Measurements from ENCODE around the gene TOX2.

Gene TOX2

GRCh38 chr20:43937591-43937990, 22.9 kb downstream of the TOX2 start:
- Histone ChIP-seq H3K4me1 (ENCODE audit: control insufficient read depth in 5 of 5, insufficient read depth in 5 of 5, low read length in 5 of 5) (peaks cover 29 to 65% (median 47%) of the 10 kb centered on the region in 5 donors), H3K27me3 (ENCODE audit: control insufficient read depth in 5 of 5, insufficient read depth in 4 of 5, low read length in 5 of 5) (no peaks in the 10 kb centered on the region), H3K9ac (ENCODE audit: low read length in 5 of 5) (no peak overlapping the region), H3K27ac (ENCODE audit: low read depth, low read length) (peak overlapping the region; percentile 65), H3K36me3 (ENCODE audit: control insufficient read depth in 5 of 5, insufficient read depth in 5 of 5, low read length in 5 of 5) (no peaks in the 10 kb centered on the region), H3K4me3 (ENCODE audit: low read depth in 1 of 5, low read length in 5 of 5) (no peak overlapping the region), H3K9me3 (ENCODE audit: control insufficient read depth in 5 of 5, low read length in 5 of 5) (no peaks in the 10 kb centered on the region)

GRCh38 chr20:43938017-43938655, 23.5 kb downstream of the TOX2 start:
- H3K9me3 ChIP-seq (ENCODE audit: control insufficient read depth in 5 of 5, low read length in 5 of 5): no peaks in the 10 kb centered on the region
- peak overlapping the region; percentile 65 for H3K27ac ChIP-seq (ENCODE audit: low read depth, low read length)
- H3K9ac ChIP-seq (ENCODE audit: low read length in 5 of 5): no peak overlapping the region
- no peaks in the 10 kb centered on the region for H3K36me3 ChIP-seq (ENCODE audit: control insufficient read depth in 5 of 5, insufficient read depth in 5 of 5, low read length in 5 of 5)
- H3K4me3 ChIP-seq (ENCODE audit: low read depth in 1 of 5, low read length in 5 of 5): peak overlapping the region in 1 of 5 donors; percentile 6
- H3K27me3 ChIP-seq (ENCODE audit: control insufficient read depth in 5 of 5, insufficient read depth in 4 of 5, low read length in 5 of 5): no peaks in the 10 kb centered on the region
- peaks cover 29 to 69% (median 48%) of the 10 kb centered on the region in 5 donors for H3K4me1 ChIP-seq (ENCODE audit: control insufficient read depth in 5 of 5, insufficient read depth in 5 of 5, low read length in 5 of 5)

DNA sequence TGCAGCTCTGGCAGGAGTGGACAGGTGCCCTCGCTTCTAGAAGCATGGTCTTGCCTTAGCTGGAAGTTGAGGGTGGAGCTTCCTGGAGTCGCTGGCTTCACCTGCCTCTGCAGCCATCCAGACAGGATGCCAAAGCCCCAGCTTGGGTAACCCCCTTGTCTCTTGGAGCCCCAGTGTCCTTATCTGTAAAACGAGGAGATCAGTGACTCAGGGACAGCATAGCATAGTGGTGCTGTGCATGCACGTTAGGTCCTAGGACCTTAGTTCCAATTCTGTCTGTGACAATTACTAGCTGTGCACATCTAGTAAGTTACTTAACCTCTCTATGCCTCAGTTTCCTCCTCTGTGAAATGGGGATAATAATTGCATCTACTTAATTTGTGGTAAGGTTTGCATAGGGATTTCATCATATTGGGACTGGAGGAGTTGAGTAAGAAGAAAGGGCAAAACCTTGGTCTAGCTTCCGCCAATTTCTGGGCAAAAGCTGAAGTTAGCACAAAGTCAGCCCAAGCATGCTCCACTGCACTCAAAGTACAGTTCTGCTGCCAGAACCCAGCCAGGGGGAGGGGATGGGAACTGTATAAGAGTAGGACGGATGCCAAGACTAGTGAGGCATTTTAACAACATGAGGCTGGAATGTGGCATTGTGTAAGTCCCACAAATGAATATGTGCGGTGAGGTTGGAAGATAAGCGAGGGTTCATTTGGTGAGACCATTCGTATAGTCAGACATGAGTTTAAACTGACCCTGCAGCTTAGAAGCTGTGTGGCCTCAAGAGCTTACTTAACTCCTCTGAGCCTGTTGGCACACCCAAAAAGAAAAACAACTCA, 24.5 kb downstream of the TOX2 start:
- Histone ChIP-seq H3K4me3 (ENCODE audit: low read depth in 1 of 5, low read length in 5 of 5) (peak overlapping the region in 1 of 5 donors; percentile 32), H3K9me3 (ENCODE audit: control insufficient read depth in 5 of 5, low read length in 5 of 5) (no peaks in the 10 kb centered on the region), H3K27ac (ENCODE audit: low read depth, low read length) (peak overlapping the region; percentile 65), H3K36me3 (ENCODE audit: control insufficient read depth in 5 of 5, insufficient read depth in 5 of 5, low read length in 5 of 5) (no peaks in the 10 kb centered on the region), H3K4me1 (ENCODE audit: control insufficient read depth in 5 of 5, insufficient read depth in 5 of 5, low read length in 5 of 5) (peaks cover 29 to 72% (median 49%) of the 10 kb centered on the region in 5 donors), H3K9ac (ENCODE audit: low read length in 5 of 5) (no peak overlapping the region), H3K27me3 (ENCODE audit: control insufficient read depth in 5 of 5, insufficient read depth in 4 of 5, low read length in 5 of 5) (no peaks in the 10 kb centered on the region)

DNA sequence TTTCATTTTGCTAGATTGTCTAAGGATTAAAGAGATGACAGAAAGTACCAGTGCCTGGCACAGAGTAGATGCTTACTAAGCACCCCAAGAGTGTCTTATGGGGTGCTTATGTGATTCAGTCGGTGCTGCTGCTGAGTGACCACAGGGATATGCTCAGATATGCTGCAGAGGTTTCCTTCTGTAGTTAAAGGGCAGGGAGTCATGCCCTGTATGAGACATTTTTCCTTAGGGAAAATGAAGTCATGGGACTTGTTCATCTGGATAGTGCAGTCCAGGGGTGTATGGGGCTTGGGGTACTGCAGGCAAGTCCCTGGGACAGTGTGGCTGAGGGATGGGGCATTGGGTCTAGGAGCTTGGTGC, 25.1 kb downstream of the TOX2 start:
- Histone ChIP-seq H3K27me3 (ENCODE audit: control insufficient read depth in 5 of 5, insufficient read depth in 4 of 5, low read length in 5 of 5) (no peaks in the 10 kb centered on the region), H3K4me3 (ENCODE audit: low read depth in 1 of 5, low read length in 5 of 5) (peak overlapping the region in 1 of 5 donors; percentile 32), H3K9ac (ENCODE audit: low read length in 5 of 5) (no peak overlapping the region), H3K36me3 (ENCODE audit: control insufficient read depth in 5 of 5, insufficient read depth in 5 of 5, low read length in 5 of 5) (no peaks in the 10 kb centered on the region), H3K4me1 (ENCODE audit: control insufficient read depth in 5 of 5, insufficient read depth in 5 of 5, low read length in 5 of 5) (peaks cover 29 to 70% (median 47%) of the 10 kb centered on the region in 5 donors), H3K27ac (ENCODE audit: low read depth, low read length) (peak overlapping the region; percentile 38), H3K9me3 (ENCODE audit: control insufficient read depth in 5 of 5, low read length in 5 of 5) (no peaks in the 10 kb centered on the region)

- H3K36me3 ChIP-seq (ENCODE audit: control insufficient read depth in 5 of 5, insufficient read depth in 5 of 5, low read length in 5 of 5): no peaks in the 10 kb centered on the region
- no peak overlapping the region for H3K4me3 ChIP-seq (ENCODE audit: low read depth in 1 of 5, low read length in 5 of 5)
- no peak overlapping the region for H3K9ac ChIP-seq (ENCODE audit: low read length in 5 of 5)
- no peak overlapping the region for H3K27ac ChIP-seq (ENCODE audit: low read depth, low read length)
- no peaks in the 10 kb centered on the region for H3K27me3 ChIP-seq (ENCODE audit: control insufficient read depth in 5 of 5, insufficient read depth in 4 of 5, low read length in 5 of 5)
- H3K9me3 ChIP-seq (ENCODE audit: control insufficient read depth in 5 of 5, low read length in 5 of 5): no peaks in the 10 kb centered on the region
- peaks cover 29 to 69% (median 47%) of the 10 kb centered on the region in 5 donors for H3K4me1 ChIP-seq (ENCODE audit: control insufficient read depth in 5 of 5, insufficient read depth in 5 of 5, low read length in 5 of 5)
Observed at GRCh38 chr20:43940518-43941225, 26.0 kb downstream of the TOX2 start.

- no peak overlapping the region for H3K9ac ChIP-seq (ENCODE audit: low read length in 5 of 5)
- H3K36me3 ChIP-seq (ENCODE audit: control insufficient read depth in 5 of 5, insufficient read depth in 5 of 5, low read length in 5 of 5): no peaks in the 10 kb centered on the region
- H3K9me3 ChIP-seq (ENCODE audit: control insufficient read depth in 5 of 5, low read length in 5 of 5): no peaks in the 10 kb centered on the region
- no peak overlapping the region for H3K4me3 ChIP-seq (ENCODE audit: low read depth in 1 of 5, low read length in 5 of 5)
- peaks cover 29 to 61% (median 47%) of the 10 kb centered on the region in 5 donors for H3K4me1 ChIP-seq (ENCODE audit: control insufficient read depth in 5 of 5, insufficient read depth in 5 of 5, low read length in 5 of 5)
- H3K27ac ChIP-seq (ENCODE audit: low read depth, low read length): peak overlapping the region; percentile 22
- H3K27me3 ChIP-seq (ENCODE audit: control insufficient read depth in 5 of 5, insufficient read depth in 4 of 5, low read length in 5 of 5): no peaks in the 10 kb centered on the region
Observed at GRCh38 chr20:43941476-43942200, 27.0 kb downstream of the TOX2 start.

GRCh38 chr20:43942201-43942590, 27.5 kb downstream of the TOX2 start:
- H3K36me3 ChIP-seq (ENCODE audit: control insufficient read depth in 5 of 5, insufficient read depth in 5 of 5, low read length in 5 of 5): no peaks in the 10 kb centered on the region
- H3K27me3 ChIP-seq (ENCODE audit: control insufficient read depth in 5 of 5, insufficient read depth in 4 of 5, low read length in 5 of 5): no peaks in the 10 kb centered on the region

DNA sequence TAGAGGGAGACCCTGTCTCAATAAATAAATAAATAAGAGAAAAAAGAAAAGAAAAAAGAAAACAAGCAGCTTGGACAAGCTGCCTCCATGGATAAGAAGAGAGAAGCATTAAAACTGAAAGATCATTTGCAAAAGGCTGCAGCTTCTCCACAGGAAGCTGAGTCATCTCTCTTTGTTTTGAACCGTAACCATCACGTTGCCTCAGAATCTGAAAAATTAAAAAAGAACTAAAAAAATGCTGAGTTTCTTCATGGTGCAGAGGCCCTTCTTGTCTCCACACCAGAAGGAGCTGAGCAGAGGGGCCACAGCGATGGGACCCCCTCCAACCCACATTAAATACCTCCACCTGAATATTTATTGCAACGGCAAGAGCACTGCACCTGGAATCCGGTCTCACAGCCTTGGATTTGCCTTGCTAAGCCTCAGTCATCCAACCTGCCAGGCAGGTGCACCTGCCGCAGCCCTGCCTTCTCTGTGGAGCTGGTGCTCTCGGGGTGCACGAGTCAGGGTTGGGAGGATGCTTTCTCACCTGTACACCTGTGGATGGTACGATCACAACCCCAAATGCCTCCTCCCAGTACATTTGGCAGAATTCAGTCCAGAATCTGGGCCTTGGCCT, 28.1 kb downstream of the TOX2 start:
- H3K27me3 ChIP-seq (ENCODE audit: control insufficient read depth in 5 of 5, insufficient read depth in 4 of 5, low read length in 5 of 5): no peaks in the 10 kb centered on the region
- no peaks in the 10 kb centered on the region for H3K9me3 ChIP-seq (ENCODE audit: control insufficient read depth in 5 of 5, low read length in 5 of 5)
- H3K9ac ChIP-seq (ENCODE audit: low read length in 5 of 5): no peak overlapping the region
- H3K4me3 ChIP-seq (ENCODE audit: low read depth in 1 of 5, low read length in 5 of 5): no peak overlapping the region
- no peak overlapping the region for H3K27ac ChIP-seq (ENCODE audit: low read depth, low read length)
- no peaks in the 10 kb centered on the region for H3K36me3 ChIP-seq (ENCODE audit: control insufficient read depth in 5 of 5, insufficient read depth in 5 of 5, low read length in 5 of 5)
- peaks cover 22 to 54% (median 40%) of the 10 kb centered on the region in 5 donors for H3K4me1 ChIP-seq (ENCODE audit: control insufficient read depth in 5 of 5, insufficient read depth in 5 of 5, low read length in 5 of 5)

More at GRCh38 chr20:43942201-43942590, 27.5 kb downstream of the TOX2 start:
- H3K9ac ChIP-seq (ENCODE audit: low read length in 5 of 5): no peak overlapping the region
- peaks cover 26 to 60% (median 45%) of the 10 kb centered on the region in 5 donors for H3K4me1 ChIP-seq (ENCODE audit: control insufficient read depth in 5 of 5, insufficient read depth in 5 of 5, low read length in 5 of 5)
- no peak overlapping the region for H3K4me3 ChIP-seq (ENCODE audit: low read depth in 1 of 5, low read length in 5 of 5)
- H3K9me3 ChIP-seq (ENCODE audit: control insufficient read depth in 5 of 5, low read length in 5 of 5): no peaks in the 10 kb centered on the region
- peak overlapping the region; percentile 22 for H3K27ac ChIP-seq (ENCODE audit: low read depth, low read length)

- no peaks in the 10 kb centered on the region for H3K36me3 ChIP-seq (ENCODE audit: control insufficient read depth in 5 of 5, insufficient read depth in 5 of 5, low read length in 5 of 5)
- H3K9ac ChIP-seq (ENCODE audit: low read length in 5 of 5): no peak overlapping the region
- H3K9me3 ChIP-seq (ENCODE audit: control insufficient read depth in 5 of 5, low read length in 5 of 5): no peaks in the 10 kb centered on the region
- H3K4me1 ChIP-seq (ENCODE audit: control insufficient read depth in 5 of 5, insufficient read depth in 5 of 5, low read length in 5 of 5): peaks cover 15 to 44% (median 30%) of the 10 kb centered on the region in 5 donors
- no peaks in the 10 kb centered on the region for H3K27me3 ChIP-seq (ENCODE audit: control insufficient read depth in 5 of 5, insufficient read depth in 4 of 5, low read length in 5 of 5)
- no peak overlapping the region for H3K27ac ChIP-seq (ENCODE audit: low read depth, low read length)
- no peak overlapping the region for H3K4me3 ChIP-seq (ENCODE audit: low read depth in 1 of 5, low read length in 5 of 5)
Observed at GRCh38 chr20:43943725-43944124, 29.1 kb downstream of the TOX2 start.
